ENCODE measurements around the gene IQCE.
"Not testable (repeated sequence)": the region's sequence is repeated elsewhere in the genome, so short reads cannot be mapped to it uniquely, and the experiment has no call there.

DNA sequence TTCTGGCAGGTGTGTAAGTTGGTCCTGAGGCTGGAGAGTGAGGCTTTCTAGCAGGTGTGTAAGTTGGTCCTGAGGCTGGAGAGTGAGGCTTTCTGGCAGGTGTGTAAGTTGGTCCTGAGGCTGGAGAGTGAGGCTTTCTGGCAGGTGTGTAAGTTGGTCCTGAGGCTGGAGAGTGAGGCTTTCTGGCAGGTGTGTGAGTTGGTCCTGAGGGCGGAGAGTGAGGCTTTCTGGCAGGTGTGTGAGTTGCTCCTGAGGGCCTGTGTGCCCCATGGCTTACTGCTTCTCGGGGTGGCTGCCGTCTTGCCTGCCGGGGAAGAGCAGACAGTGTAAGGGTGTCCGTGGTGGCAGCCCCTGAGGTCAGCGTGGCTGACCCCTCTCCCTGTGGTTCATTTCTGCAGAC is 50.9 kb downstream of the IQCE start:
- TF ChIP-seq SP1 (IDR thresholded peaks at IDR 0.05); ELF4 (IDR thresholded peaks at IDR 0.05); HDGF (IDR thresholded peaks at IDR 0.05; ENCODE audit: borderline replicate concordance); FOXM1 (IDR thresholded peaks at IDR 0.05; ENCODE audit: borderline replicate concordance); FOXA1 (IDR thresholded peaks at IDR 0.05): not testable (repeated sequence)
